ENCODE data around the gene NPIPB4.
A peak's percentile ranks its signal among the peaks of the same experiment; 100 is the strongest.
"Not testable (repeated sequence)": the region's sequence is repeated elsewhere in the genome, so short reads cannot be mapped to it uniquely, and the experiment has no call there.

NPIPB4 gene

DNA sequence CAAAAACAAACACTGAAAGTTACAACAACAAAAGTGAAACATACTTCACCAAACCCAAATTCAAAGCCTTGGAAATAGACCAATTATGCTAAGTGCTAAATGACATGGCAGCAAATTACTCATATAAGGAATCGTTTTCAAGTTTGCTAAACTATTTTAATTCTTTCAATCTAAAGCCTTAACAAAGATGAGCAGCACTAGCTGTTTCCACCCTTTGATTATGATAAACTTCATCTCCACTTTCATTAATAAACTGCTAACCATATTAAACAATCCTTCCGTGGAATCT lies 55.2 kb downstream of the NPIPB4 start:
- H3K27ac Mint-ChIP-seq: not testable (repeated sequence)

DNA sequence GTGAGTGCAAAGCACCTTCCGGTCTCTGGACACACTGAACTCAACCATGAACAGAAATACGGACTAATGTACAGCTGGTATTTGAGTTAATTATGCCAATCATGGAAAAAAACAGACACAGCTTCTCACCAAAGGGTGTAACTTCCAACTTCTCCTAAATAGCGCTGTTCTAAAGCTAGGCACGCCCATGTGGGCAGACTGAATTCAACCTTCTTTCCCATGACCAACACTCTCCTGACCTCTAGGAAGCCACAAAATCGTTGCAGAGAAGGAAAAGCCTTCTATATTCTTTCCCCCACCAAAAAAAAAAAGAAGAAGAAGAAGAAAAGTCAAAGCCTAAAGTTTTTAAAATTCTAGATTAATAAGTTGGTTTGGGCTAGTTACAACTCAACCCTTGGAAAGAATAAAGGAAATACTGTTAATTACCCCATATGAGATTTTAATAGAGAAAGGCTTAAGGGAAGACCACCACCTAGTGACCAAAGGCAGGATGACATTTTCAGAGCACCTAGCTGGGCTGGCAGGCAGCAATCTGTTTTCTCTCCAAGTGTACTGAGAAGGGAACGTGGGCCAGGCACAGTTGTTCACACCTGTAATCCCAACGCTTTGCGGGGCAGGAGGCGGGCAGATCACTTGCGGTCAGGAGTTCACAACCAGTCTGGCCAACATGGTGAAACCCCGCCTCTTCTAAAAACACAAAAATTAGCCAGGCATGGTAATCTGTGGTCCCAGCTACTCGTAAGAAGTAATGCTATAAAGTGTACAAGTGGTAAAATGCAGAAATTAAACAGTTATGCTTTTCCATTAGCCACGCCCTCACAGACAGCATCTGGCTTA lies 55.8 kb downstream of the NPIPB4 start:
- not testable (repeated sequence) for H3K9me3 Mint-ChIP-seq, H3K4me1 Mint-ChIP-seq, H3K27me3 Mint-ChIP-seq, H3K4me3 Mint-ChIP-seq, DNase-seq, H3K27ac Mint-ChIP-seq
- peak; percentile 52 for ATAC-seq

More for the DNA sequence above, 55.2 kb downstream of the NPIPB4 start:
- DNase-seq, ATAC-seq, H3K27me3 Mint-ChIP-seq, H3K9me3 Mint-ChIP-seq, H3K4me3 Mint-ChIP-seq, H3K4me1 Mint-ChIP-seq: not testable (repeated sequence)

DNA sequence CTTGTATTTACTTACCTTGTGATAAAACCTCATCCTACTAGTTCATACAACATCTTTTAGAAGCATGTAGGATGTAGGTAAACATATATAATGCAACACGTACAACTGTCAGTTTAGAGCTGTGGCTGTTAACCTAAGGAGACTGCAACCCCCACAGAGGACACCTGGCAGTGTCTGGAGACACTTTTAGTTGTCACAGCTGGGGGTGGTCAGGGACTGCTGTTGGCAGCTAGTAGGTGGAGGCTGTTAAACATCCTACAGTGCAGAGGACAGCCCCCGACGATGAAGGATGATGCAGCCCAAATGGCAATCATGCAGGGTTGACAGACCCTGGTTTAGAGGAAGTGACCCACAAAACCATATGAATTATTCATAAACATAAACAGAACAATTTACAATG lies 59.0 kb downstream of the NPIPB4 start:
- not testable (repeated sequence) for H3K9me3 Mint-ChIP-seq, H3K27ac Mint-ChIP-seq, DNase-seq, H3K27me3 Mint-ChIP-seq, H3K4me1 Mint-ChIP-seq, H3K4me3 Mint-ChIP-seq, ATAC-seq

DNA sequence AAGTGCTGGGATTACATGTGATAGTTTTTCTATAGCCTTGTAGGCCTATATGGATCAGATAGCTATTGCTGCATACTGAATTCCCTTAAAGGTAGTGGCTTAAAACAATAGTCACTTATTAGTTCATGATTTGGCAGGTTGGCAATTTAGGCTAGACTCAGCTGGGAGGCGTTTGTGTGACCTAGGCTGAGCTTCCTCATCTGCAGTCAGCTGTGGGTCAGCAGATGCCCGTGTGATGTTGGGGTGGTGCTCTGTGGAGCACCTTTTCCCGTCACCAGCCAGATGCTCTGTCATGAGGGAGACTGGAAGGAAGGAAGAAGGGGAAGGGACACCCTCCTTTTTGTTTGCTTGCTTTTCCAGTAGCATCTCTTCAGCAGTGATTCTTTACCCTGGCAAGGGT lies 64.2 kb downstream of the NPIPB4 start:
- H3K4me3 Mint-ChIP-seq, H3K4me1 Mint-ChIP-seq, DNase-seq, H3K9me3 Mint-ChIP-seq, H3K27ac Mint-ChIP-seq, ATAC-seq, H3K27me3 Mint-ChIP-seq: not testable (repeated sequence)

DNA sequence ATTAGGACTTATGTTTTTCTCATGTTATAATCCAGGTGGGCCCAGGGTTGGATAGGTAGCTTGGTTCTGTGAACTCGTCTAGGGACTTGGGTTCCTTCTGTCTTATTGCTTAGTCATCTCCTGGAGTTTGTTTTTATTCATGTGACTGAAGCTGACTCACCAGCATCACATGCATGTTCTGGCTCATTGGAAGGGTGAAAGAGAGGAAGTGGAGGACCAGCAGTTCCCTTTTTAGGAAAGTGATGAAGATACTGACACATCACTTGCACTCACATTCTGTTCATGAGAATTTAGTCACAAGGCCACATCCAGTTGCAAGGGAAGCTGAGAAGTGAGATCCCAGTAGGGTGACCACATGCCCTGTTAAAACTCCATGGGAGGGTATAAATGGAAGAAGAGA lies 67.0 kb downstream of the NPIPB4 start:
- H3K4me1 Mint-ChIP-seq, H3K27ac Mint-ChIP-seq, H3K4me3 Mint-ChIP-seq, DNase-seq, H3K9me3 Mint-ChIP-seq, H3K27me3 Mint-ChIP-seq: not testable (repeated sequence)
- ATAC-seq: peak; percentile 76

All from stimulated activated naive CD8-positive, alpha-beta T cell treated with anti-CD3 and anti-CD28 coated beads, Interleukin-15, amount 100 ng/mL, for 72 hours (primary cell).